Neural progenitor cell (in vitro differentiated cells): ENCODE data around the gene USP49.

ENCODE experiments used
- EZH2 ChIP-seq: fragments of 200-600 bp; sonication (generic); IDR thresholded peaks from 2 replicates; pipeline ENCODE4 v1.6.1; 2017; ENCODE audit warnings: antibody characterized with exemption, mild to moderate bottlenecking, moderate library complexity
- EZH2phosphoT487 ChIP-seq: fragments of 200-600 bp; sonication (generic); IDR thresholded peaks from 2 replicates; pipeline ENCODE4 v1.6.1; 2017; ENCODE audit warnings: antibody characterized with exemption
- TF ChIP-seq, protein P1 (sequence below): fragments of 200-600 bp; sonication (generic); IDR thresholded peaks from 2 replicates; pipeline ENCODE4 v1.5.1; 2017; ENCODE audit warnings: antibody characterized with exemption, mild to moderate bottlenecking

DNA sequence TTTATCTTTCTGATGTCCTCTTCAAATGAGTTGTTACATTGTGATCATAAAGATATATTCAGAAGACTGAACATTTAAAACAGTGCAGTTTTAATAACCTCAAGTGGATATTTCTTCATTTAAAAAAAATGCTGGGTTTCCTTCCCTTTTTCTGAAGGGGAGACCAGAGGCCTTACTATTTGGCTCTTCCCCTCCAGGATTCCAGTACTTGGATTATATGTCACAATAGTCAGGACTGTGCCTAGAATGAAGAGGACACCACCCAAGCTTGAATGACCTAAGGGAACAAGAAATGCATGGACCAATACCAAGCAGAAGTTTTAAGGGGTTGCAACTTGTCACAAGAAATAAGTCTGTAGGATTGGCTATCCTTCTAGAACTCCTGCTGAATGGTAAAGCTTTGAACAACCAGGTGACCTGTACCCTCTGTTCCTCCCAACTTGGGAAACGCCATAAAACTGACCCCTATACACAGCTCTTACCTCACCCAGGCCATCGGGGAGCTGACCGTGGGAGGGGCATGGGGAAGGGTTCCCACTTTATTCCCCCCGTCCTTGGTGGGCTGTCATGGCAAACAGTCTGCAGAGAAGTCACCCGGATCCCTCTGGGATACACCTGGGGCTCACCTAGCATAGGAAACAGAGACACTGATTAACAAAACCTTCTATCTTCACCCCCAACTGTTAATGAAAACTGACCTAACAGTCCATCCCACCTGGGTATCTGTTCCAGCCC, 117.5 kb downstream of the USP49 start:
- TF ChIP-seq, protein P1, sequence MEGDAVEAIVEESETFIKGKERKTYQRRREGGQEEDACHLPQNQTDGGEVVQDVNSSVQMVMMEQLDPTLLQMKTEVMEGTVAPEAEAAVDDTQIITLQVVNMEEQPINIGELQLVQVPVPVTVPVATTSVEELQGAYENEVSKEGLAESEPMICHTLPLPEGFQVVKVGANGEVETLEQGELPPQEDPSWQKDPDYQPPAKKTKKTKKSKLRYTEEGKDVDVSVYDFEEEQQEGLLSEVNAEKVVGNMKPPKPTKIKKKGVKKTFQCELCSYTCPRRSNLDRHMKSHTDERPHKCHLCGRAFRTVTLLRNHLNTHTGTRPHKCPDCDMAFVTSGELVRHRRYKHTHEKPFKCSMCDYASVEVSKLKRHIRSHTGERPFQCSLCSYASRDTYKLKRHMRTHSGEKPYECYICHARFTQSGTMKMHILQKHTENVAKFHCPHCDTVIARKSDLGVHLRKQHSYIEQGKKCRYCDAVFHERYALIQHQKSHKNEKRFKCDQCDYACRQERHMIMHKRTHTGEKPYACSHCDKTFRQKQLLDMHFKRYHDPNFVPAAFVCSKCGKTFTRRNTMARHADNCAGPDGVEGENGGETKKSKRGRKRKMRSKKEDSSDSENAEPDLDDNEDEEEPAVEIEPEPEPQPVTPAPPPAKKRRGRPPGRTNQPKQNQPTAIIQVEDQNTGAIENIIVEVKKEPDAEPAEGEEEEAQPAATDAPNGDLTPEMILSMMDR: no peak
- TF ChIP-seq EZH2: no peak
- TF ChIP-seq EZH2phosphoT487: no peak
